GM12873 (cell line): ENCODE data around the gene CD80.
A peak's percentile ranks its signal among the peaks of the same experiment; 100 is the strongest.

ENCODE experiments used
- TF ChIP-seq, protein P1 (sequence below): IDR thresholded peaks from 2 replicates; pipeline ENCODE4 v1.5.1; 2012; ENCODE audit warnings: low read depth, mild to moderate bottlenecking, moderate library complexity, low read length, control low read depth; ENCODE audit not compliant: insufficient read depth; ENCODE audit errors: missing control alignments

CD80 gene

GRCh38 chr3:119559441-119559963 lies at the start of gene CD80:
Gene CD80 (minus strand): TSS chr3:119559614. CDS start chr3:119557728, 1,886 bp downstream.
- TF ChIP-seq, protein P1, sequence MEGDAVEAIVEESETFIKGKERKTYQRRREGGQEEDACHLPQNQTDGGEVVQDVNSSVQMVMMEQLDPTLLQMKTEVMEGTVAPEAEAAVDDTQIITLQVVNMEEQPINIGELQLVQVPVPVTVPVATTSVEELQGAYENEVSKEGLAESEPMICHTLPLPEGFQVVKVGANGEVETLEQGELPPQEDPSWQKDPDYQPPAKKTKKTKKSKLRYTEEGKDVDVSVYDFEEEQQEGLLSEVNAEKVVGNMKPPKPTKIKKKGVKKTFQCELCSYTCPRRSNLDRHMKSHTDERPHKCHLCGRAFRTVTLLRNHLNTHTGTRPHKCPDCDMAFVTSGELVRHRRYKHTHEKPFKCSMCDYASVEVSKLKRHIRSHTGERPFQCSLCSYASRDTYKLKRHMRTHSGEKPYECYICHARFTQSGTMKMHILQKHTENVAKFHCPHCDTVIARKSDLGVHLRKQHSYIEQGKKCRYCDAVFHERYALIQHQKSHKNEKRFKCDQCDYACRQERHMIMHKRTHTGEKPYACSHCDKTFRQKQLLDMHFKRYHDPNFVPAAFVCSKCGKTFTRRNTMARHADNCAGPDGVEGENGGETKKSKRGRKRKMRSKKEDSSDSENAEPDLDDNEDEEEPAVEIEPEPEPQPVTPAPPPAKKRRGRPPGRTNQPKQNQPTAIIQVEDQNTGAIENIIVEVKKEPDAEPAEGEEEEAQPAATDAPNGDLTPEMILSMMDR, result peak; percentile 74

DNA sequence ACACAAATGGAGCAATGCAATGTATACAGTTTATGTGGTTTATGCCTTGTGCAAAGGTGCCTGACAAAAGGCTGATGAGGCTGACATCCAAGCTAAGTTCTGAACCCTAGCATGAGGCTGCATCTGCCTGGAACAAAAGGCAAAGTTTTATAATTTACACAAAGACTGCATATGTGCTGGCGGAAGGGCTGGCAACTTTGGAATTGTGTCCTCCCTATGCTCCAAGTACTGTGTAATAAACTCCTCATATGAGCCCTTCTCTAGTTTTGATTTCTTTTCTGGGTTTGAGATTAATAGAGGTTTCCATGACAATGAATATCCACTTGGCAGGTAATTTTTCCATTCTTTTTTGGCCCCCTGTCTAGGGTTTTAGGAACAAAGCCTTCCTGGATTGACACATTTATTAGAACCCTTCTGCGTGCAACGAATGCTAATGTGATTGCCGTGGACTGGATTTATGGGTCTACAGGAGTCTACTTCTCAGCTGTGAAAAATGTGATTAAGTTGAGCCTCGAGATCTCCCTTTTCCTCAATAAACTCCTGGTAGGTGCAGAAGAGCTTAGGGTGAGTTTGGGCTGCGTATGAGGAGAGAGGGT lies 49.1 kb upstream of the CD80 start:
- TF ChIP-seq, protein P1, result no peak

GRCh38 chr3:119604878-119605277 lies 45.5 kb upstream of the CD80 start:
- TF ChIP-seq, protein P1, result no peak

DNA sequence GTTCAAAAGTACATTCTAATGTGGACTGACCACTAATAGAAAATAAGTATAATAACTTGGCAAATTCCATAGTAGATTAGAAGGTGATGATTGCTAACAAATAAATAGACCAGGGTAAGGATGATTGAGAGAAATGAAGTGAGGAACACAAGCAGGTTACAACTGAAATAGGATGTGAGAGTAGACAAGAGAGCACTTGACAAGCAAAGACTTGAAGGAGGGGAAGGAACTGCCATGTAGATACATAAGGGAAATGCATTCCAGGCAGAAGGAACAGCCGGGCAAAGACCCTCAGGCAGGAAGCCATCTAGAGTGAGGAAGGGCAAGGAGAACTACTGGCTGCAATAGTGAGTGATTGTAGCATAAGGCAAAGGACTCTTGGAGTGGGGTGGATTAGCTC lies 43.3 kb upstream of the CD80 start:
- TF ChIP-seq, protein P1, result no peak

DNA sequence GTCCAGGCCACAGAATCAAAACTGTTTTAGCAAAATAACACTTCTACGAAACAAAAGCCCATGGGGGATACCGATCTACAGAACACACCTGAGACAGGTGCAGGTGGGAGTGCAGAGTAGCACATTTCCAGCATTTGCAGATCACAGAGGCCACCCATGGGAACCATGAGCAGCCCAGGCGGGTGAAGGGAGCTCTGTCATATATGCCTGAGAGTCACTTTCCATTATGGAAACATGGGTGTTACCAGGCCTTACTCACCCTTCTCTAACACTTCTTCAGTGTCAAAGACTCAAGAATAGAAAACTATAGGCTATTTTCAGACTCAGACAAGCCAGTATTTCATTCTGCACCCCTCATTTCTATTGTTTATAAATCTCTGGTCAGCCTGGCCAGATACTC lies 41.7 kb upstream of the CD80 start:
- TF ChIP-seq, protein P1, result no peak

DNA sequence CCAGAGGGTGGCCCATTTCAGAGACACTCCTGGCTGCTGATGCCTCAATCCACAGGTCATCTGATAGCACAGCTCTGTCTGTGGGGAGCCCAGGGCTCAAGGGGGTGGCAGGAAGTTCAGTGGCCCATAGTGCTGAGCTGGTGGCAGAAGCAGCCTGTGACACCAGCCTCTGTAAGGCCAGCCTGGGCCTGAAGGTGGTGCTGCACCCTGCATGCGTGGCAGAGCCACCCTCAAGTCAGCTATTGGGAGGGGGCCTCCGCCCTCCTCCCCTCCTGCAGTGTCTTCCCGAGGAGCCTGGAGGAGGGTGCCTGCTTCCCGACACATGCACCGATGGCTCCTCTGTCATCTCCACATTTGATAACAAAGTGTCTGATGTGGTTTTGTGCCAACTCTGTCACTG lies 41.3 kb upstream of the CD80 start:
- TF ChIP-seq, protein P1, result peak; percentile 90

- TF ChIP-seq, protein P1, result no peak
These were observed 40.3 kb upstream of the CD80 start for GRCh38 chr3:119599558-119600174.
